Heart right ventricle (tissue), 16 donors: Measurements from ENCODE around the gene ENTREP3. TPM values are rescaled to one million over a fixed set of nuclear protein-coding genes. Genes with fewer than 3 reads are reported as not detected.
"Not testable (repeated sequence)": the region's sequence is repeated elsewhere in the genome, so short reads cannot be mapped to it uniquely, and the experiment has no call there.

Experiments
- ATAC-seq, 8 donors: fragments of 200-7000 bp; cut with Tn5 transposase; one replicate each; pipeline ENCODE4 v1.9.1; 2020; ENCODE audit warnings: mild to moderate bottlenecking in 8 of 8, moderate library complexity in 8 of 8, moderate number of reproducible peaks in 1 of 8
- DNase-seq, 2 donors: peaks; one replicate each; pipeline ENCODE4 v3.0.0-alpha.2; 2020
- H3K27ac ChIP-seq, 10 donors: fragments of 200-600 bp; sonication (generic) in 2 of 10; one replicate each; pipeline versions ENCODE4 v1.5.0 to v1.8.0; 2020 to 2022; ENCODE audit warnings: mild to moderate bottlenecking in 3 of 10
- H3K27me3 ChIP-seq, 7 donors: fragments of 200-600 bp; one replicate each; pipeline ENCODE4 v1.8.0; 2021 to 2022; ENCODE audit warnings: mild to moderate bottlenecking in 2 of 7
- H3K36me3 ChIP-seq, 9 donors: fragments of 200-600 bp; sonication (generic) in 1 of 9; one replicate each; pipeline versions ENCODE4 v1.5.0 to v1.8.0; 2020 to 2022; ENCODE audit warnings: mild to moderate bottlenecking in 2 of 9
- H3K4me1 ChIP-seq, 9 donors: fragments of 200-600 bp; sonication (generic) in 1 of 9; one replicate each; pipeline versions ENCODE4 v1.5.0 to v1.8.0; 2020 to 2022; ENCODE audit warnings: mild to moderate bottlenecking in 4 of 9
- H3K4me3 ChIP-seq, 10 donors: fragments of 200-600 bp; sonication (generic) in 2 of 10; one replicate each; pipeline versions ENCODE4 v1.5.0 to v1.8.0; 2020 to 2022; ENCODE audit warnings: mild to moderate bottlenecking in 7 of 10, moderate library complexity in 2 of 10
- H3K9me3 ChIP-seq, 11 donors: fragments of 200-600 bp in 10 of 11; sonication (generic) in 2 of 11; one replicate each; pipeline versions ENCODE4 v1.5.0 to v1.8.0; 2013 to 2022; ENCODE audit warnings: mild to moderate bottlenecking in 2 of 11, control low read depth in 1 of 11, moderate library complexity in 1 of 11
- CTCF ChIP-seq, 9 donors: fragments of 200-600 bp; sonication (generic) in 2 of 9; IDR thresholded peaks; one replicate each; pipeline versions ENCODE4 v1.5.0 to v1.8.0; 2021 to 2022; ENCODE audit warnings: antibody characterized with exemption in 9 of 9, mild to moderate bottlenecking in 5 of 9, moderate library complexity in 1 of 9
- WGBS, 2 donors: extraction: QIAGEN DNeasy Blood & Tissue Kit; methylation state at CpG; one replicate each; pipeline ENCODE4 v1.1.7; 2013; ENCODE audit warnings: inconsistent platforms in 1 of 2; 5-methylcytosine and 5-hydroxymethylcytosine counted together
- intact Hi-C, 10 donors: fragments of 100-400 bp; cut with DNase I; formaldehyde crosslinking; loops; one replicate each; pipeline versions ENCODE4 v1.11.1 to v1.14.2; 2022
- polyA plus RNA-seq, 2 donors: library from polyadenylated mRNA; stranded (reverse); fragments of 200-250 nt; gene quantifications; one replicate each; pipeline ENCODE4 v1.2.3, GENCODE V29; 2013
- total RNA-seq, 10 donors: library from RNA; stranded (reverse); fragmentation: NEBNext Ultra II Directional in 3 of 10; extraction: Animal tissue kit (Norgen Biotek cat#: 25700) in 3 of 10; gene quantifications; one replicate each; pipeline versions ENCODE4 v1.2.1 to v1.2.4, GENCODE V29; 2021 to 2023
- donor health status: Arrhythmogenic right ventricular cardiomyopathy.
- donor health status: ischemic (EF 13 %, LVEDD 7.1; RV severe dilation, severe dysfunction).
- donor health status: healthy with polysubstance abuse.
- donor health status: DM: no; HTN: yes; CAD: no.
- donor health status: DM: no; HTN: no; CAD: no.
- donor health status: ischemic (EF 25% LVEDD 6.9; RV normal size, moderate dysfunction).
- donor health status: ischemic (EF 25% LVEDD 5.7; RV mildly dilated, moderate dysfunction).
- donor health status: healthy.
- donor health status: DM: yes; HTN: yes; CAD: no.
- donor health status: Ischemic cardiomyopathy.
- donor health status: ischemic (EF 35%, LVEDD 5.7; RV mildly dilated, moderate dysfunction).
- donor health status: nonischemic (EF 11% LVEDD 7.7; RV severe dilation, severe dysfunction).
- donor health status: DM: yes; HTN: yes; CAD: no.
- donor health status: PGD.
- donor health status: ischemic (EF 29% LVEDD 5.4; RV normal size, mild dysfunction).
- donor health status: nonischemic (EF 23%, LVEDD 6.1; RV moderate dilation, normal function).

Gene ENTREP3
- total and polyA plus RNA-seq, 12 donors = 7.1 to 21.0 (median 11.3) TPM

- Histone ChIP-seq H3K36me3 (peaks cover 0 to 34% (median 5%) of the 10 kb centered on the region in 9 donors), H3K4me1 (peaks cover 3 to 48% (median 28%) of the 10 kb centered on the region in 9 donors), H3K27ac (peak overlapping the region in 6 of 10 donors; percentile 2 to 71 (median 26)), H3K9me3 (no peaks in the 10 kb centered on the region), H3K4me3 (peak overlapping the region in 9 of 10 donors; percentile 27 to 57 (median 48)), H3K27me3 (no peaks in the 10 kb centered on the region)
- intact Hi-C loops = loop anchor here in 3 of 10 donors (5.0 kb wide), 1 partner anchor 34 kb away; the partner anchor contains the start of genes MTX1 (in 3 of the 3) and THBS3 (in 3 of the 3)
- no peak for TF ChIP-seq CTCF (IDR thresholded peaks at IDR 0.05)
- ATAC-seq (peak in 6 of 8 donors; percentile 21 to 51 (median 36)), DNase-seq (peak in 1 of 2 donors; percentile 80)
- WGBS, 2 donors = 21 to 22% methylated on average over 4 of the region's 4 CpGs
These were observed 14.1 kb downstream of the ENTREP3 start for GRCh38 chr1:155241069-155241679.

- Histone ChIP-seq H3K9me3 (no peaks in the 10 kb centered on the region), H3K4me3 (no peak overlapping the region), H3K27me3 (no peaks in the 10 kb centered on the region), H3K36me3 (peaks cover 0 to 38% (median 7%) of the 10 kb centered on the region in 9 donors), H3K4me1 (peaks cover 0 to 27% (median 18%) of the 10 kb centered on the region in 9 donors), H3K27ac (no peak overlapping the region)
- intact Hi-C loops = no loop called here
- no peak for TF ChIP-seq CTCF (IDR thresholded peaks at IDR 0.05)
- WGBS, 2 donors = 70 to 85% methylated on average over 5 of the region's 5 CpGs
- no peak for DNase-seq
- ATAC-seq = no peak
These were observed 18.8 kb downstream of the ENTREP3 start for GRCh38 chr1:155236451-155236850.

GRCh38 chr1:155235375-155235774 lies 19.9 kb downstream of the ENTREP3 start:
- H3K27me3 ChIP-seq, H3K9me3 ChIP-seq, ATAC-seq, DNase-seq, H3K27ac ChIP-seq, intact Hi-C loops, H3K4me3 ChIP-seq: not testable (repeated sequence)
- 88 to 89% methylated on average over 8 to 9 of the region's 9 CpGs for whole genome bisulfite sequencing, 2 donors
- H3K4me1 ChIP-seq = peaks cover 0 to 21% (median 9%) of the 10 kb centered on the region in 9 donors
- H3K36me3 ChIP-seq = peaks cover 0 to 38% (median 7%) of the 10 kb centered on the region in 9 donors

- ATAC-seq, H3K4me3 ChIP-seq, H3K9me3 ChIP-seq, DNase-seq, H3K27me3 ChIP-seq, H3K27ac ChIP-seq, intact Hi-C loops: not testable (repeated sequence)
- Histone ChIP-seq H3K36me3 (peaks cover 0 to 25% (median 7%) of the 10 kb centered on the region in 9 donors), H3K4me1 (peaks cover 0 to 16% (median 0%) of the 10 kb centered on the region in 9 donors)
- 86 to 100% methylated on average over 1 of the region's 5 CpGs for WGBS, 2 donors
These were observed 21.8 kb downstream of the ENTREP3 start for GRCh38 chr1:155233502-155233901.

GRCh38 chr1:155232001-155232978 lies 23.0 kb downstream of the ENTREP3 start:
- Histone ChIP-seq H3K4me1 (peaks cover 0 to 22% (median 6%) of the 10 kb centered on the region in 9 donors), H3K36me3 (peaks cover 0 to 17% (median 7%) of the 10 kb centered on the region in 9 donors), H3K27ac (peak overlapping the region in 6 of 10 donors; percentile 39 to 65 (median 52))
- H3K9me3 ChIP-seq, intact Hi-C loops, H3K27me3 ChIP-seq, H3K4me3 ChIP-seq: not testable (repeated sequence)
- DNase-seq = peak in 1 of 2 donors; percentile 74
- peak in 4 of 8 donors; percentile 1 to 22 (median 6) for ATAC-seq
- 51 to 60% methylated on average over 13 of the region's 13 CpGs for WGBS, 2 donors

GRCh38 chr1:155231302-155231701 lies 24.0 kb downstream of the ENTREP3 start:
- WGBS, 2 donors = 77 to 78% methylated on average over 3 of the region's 3 CpGs
- not testable (repeated sequence) for ATAC-seq
- H3K27ac ChIP-seq = peak overlapping the region in 3 of 10 donors; percentile 44 to 65 (median 64)

More at GRCh38 chr1:155231302-155231701, 24.0 kb downstream of the ENTREP3 start:
- peaks cover 6 to 29% (median 13%) of the 10 kb centered on the region in 9 donors for H3K4me1 ChIP-seq
- H3K4me3 ChIP-seq, H3K36me3 ChIP-seq, DNase-seq, H3K9me3 ChIP-seq, intact Hi-C loops, H3K27me3 ChIP-seq: not testable (repeated sequence)
